Hippocampal formation (tissue), 2 donors: ENCODE data around the gene HK2.
A peak's percentile ranks its signal among the peaks of the same experiment; 100 is the strongest.
"Not testable (repeated sequence)": the region's sequence is repeated elsewhere in the genome, so short reads cannot be mapped to it uniquely, and the experiment has no call there.

Experiments
- DNase-seq, 2 donors: peaks; one replicate each; lab custom pipeline; 2025; lab: John Stamatoyannopoulos, UW

Gene HK2

DNA sequence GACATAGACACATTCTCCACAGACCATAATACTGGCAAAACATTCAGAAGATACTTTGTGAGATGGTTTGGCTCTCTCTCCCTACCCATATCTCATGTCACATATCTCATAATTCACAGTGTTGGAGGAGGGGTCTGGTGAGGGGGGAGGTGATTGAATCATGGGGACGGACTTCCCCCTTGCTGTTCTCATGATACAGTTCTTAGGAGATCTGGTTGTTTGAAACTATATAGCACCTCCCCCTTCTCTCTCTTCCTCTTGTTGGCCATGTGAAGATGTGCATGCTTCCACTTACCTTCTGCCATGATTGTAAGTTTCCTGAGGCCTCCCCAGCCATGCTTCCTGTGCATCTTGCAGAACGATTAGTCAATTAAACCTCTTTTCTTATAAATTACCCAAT lies 61.1 kb downstream of the HK2 start:
- DNase-seq = no peak

GRCh38 chr2:74896232-74896631 lies 62.3 kb downstream of the HK2 start:
- no peak for DNase-seq

DNA sequence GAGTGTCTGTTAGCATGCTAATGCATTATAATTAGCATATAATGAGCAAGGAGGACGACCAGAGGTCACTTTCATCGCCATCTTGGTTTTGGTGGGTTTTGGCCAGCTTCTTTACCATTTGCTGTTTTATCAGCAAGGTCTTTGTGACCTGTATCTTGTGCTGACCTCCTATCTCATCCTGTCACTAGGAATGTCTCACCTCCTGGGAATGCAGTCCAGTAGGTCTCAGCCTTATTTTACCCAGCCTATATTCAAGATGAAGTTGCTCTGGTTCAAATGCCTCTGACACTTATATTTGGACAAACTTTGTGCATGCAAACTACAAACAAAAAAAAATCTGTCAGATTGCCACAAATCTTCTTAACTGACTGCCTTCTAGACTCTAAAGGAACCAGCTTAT lies 66.3 kb downstream of the HK2 start:
- not testable (repeated sequence) for DNase-seq

- DNase-seq = peak; percentile 32 to 79
Measured at GRCh38 chr2:74902281-74902860, 68.4 kb downstream of the HK2 start.

- DNase-seq = no peak
Measured at GRCh38 chr2:74906395-74906794, 72.5 kb downstream of the HK2 start.

GRCh38 chr2:74907560-74907959 lies 73.6 kb downstream of the HK2 start:
- not testable (repeated sequence) for DNase-seq

- no peak for DNase-seq
Measured at GRCh38 chr2:74908748-74909444, 75.0 kb downstream of the HK2 start.

DNA sequence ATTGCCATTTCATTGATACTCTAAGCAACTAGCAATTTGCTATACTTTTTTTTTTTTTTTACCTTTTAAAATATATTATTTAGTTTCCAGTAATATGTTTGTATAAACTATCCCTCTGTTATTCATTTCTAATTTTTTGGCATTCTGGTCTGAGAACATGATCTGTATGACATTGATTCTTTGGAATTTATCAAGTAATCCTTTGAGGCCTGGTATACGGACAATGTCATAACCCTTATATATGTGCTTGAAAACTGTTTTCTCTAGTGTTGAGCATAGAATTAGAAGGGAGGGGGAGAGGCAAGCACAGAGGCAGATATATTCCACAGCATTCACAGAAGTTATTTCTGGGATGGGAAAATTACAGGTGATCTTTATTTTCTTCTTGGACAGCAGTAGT lies 76.3 kb downstream of the HK2 start:
- DNase-seq = no peak

DNA sequence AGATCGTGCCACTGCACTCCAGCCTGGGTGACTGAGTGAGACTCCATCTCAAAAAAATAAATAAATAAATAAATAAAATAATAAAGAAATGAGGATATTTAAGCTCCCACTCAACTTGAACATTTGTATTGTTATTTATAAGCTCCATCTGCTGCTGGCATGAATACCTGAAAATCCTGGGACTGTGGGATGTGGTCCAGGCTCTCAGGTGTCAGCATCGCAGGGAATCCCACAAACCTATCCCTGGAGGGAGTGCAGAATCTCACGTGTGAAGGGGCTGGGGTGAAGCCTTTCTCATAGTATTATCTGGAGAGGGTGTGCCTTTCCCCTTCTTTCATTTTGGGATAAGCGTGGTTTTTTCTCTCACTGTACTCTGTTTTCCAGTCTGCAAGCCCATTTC lies 77.1 kb downstream of the HK2 start:
- DNase-seq = no peak

DNA sequence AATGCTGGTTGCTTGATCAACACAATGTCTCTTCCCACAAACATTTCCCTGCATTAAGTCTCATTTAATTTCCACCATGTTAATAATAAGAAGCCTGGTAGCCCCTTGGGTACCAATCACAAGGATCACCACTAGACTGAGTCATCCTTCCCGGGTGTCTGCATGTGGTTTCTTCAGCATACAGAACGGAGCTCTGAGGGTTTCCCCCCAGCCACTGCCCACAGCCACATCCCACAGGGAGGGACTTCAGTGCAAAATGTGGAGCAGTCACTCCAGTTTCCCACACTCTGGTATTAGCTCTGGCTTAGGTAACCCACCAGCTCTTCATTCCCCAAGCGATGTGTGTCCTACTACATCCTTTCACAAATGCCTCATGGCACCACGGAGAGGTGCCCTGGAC lies 81.8 kb downstream of the HK2 start:
- DNase-seq = no peak

GRCh38 chr2:74916394-74916793 lies 82.5 kb downstream of the HK2 start:
- DNase-seq = no peak

- no peak for DNase-seq
Measured at GRCh38 chr2:74917702-74918619, 84.0 kb downstream of the HK2 start.

DNA sequence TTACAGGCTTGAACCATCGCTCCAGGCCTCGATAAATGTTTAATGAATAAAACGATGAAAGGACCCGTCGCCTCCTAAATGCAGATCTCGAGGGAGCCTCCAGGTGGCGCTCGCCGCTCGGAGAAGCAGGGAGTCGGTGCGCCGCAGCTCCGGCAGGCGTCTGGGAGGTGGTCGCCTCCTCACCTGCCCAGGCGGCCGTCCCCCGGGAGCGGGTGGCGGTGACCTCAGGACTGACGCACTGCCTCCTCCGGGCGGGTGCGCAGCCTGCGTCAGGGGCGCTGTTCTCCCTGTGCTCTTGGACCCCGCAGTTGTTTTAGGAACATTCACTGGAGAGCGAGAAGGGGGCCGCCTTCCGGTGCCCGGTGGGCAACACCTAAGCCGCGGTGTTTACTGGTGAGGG lies 85.9 kb downstream of the HK2 start:
- DNase-seq = peak; percentile 17 to 45

DNA sequence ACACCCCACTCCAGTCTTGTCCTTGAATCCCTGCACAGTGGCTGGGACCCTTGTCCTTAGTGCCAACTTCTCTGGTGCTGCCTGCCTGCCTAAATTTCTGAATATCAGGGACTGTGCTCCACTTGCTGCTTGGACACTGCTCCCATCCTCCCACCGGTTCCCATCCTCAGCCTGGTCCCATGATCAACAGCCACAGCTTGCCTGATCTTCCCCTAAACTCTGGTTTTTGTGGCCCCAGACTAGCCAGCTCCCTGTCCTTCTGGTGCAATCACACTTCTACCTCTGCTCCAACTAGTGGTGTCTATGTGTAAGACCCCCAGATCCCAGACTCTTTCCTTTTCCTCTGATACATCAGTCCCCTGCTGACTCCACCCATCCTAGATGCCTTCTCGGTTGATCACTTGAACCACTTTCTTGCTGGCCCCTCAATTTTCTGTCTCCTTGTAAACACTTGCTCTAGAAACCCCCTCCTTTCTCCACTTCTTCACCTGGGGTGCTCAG lies 87.4 kb downstream of the HK2 start:
- DNase-seq = no peak

DNA sequence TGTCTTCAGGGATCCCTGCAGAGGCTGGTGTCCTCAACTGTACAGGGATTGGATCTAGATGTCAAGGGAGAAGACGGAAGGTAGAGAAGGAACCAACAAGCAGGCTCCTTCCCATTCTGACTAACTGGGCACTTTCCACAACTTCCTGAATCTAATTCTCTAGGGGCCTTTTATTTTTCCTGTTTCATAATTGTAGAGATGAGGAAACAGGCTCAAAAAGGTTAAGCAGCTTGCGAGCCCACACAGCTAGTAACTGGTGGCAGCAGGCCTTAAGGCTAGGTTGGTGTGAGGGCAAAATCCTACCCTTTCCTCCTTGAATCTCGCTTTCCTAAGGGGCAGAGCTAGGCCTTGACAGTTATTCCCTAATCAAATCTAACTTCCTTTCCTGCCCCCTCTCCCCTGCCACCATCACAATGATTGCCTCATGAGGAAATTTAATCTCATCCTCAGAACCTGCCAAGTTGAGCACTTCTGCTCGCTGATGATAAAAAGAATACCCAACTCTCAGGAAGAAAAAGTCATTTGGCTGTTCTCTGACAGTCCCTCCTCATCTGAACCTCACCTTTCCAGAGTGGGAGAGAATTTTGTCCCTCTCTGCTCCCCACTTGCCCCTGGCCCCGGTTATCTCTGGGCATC lies 88.8 kb downstream of the HK2 start:
- DNase-seq = no peak

- DNase-seq = no peak
Measured at GRCh38 chr2:74924463-74925265, 90.7 kb downstream of the HK2 start.

GRCh38 chr2:74925361-74925786 lies 91.4 kb downstream of the HK2 start:
- no peak for DNase-seq

- no peak for DNase-seq
Measured at GRCh38 chr2:74927621-74928020, 93.7 kb downstream of the HK2 start.

DNA sequence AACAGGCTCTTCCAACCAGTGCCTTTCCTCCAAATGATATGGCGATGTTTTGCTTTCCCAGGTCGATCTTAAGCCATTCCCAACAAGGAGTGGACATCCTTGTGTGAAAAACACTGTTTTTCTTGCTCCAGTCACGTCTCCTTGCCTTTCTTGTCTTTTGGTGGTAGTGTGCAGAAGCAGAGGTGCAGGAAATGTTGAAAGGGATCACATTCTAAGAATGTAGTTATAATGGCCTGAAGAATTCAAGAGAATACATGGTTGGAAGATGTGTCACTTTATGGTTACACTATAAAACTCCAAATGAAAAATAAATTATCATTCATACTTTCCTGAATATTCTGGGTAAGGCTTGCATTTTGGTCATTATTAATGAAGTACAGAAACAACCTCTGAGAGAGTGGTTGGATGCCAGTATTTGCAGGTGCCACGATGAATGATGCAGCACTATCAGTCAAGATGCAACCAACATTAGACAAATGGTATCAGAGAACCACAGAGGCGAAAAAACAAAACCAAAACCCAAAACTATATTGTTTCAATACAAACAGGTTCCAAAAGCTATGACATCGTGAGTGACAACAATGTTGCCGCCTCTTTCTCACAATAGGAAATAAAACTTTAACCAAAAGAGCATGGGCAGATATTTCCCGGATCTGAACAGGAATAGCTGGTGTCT lies 97.0 kb downstream of the HK2 start:
- DNase-seq = no peak

DNA sequence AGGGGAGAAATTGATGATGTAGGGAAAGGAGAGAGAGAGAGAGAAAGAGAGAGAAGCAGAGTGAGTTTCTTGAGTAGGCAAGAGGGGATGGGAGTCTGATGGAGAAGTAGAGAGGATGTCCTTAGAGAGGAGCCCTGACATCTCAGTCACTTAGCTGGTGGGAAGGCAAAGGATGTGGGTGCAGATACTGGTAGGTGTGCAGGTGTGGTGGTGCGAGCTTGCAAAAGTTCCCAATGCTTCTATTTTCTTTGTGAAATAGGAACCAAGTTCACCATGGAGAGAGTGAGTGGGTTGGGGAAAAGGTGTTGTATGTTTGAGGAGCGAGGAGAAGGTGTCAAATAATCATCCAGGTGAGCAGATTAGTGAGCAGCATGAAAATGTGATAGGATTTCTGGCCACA lies 98.0 kb downstream of the HK2 start:
- no peak for DNase-seq

GRCh38 chr2:74935975-74936391 lies 102.1 kb downstream of the HK2 start:
- no peak for DNase-seq
